ENCODE measurements around the gene SLC7A4.

- TF ChIP-seq CTCF (IDR thresholded peaks at IDR 0.05) = no peak
- TF ChIP-seq NFIC (IDR thresholded peaks at IDR 0.05; ENCODE audit: borderline replicate concordance) = no peak
- TF ChIP-seq USF2 (IDR thresholded peaks at IDR 0.05; ENCODE audit: borderline replicate concordance, low read depth, low read length) = no peak
- TF ChIP-seq TAF1 (IDR thresholded peaks at IDR 0.05; ENCODE audit: borderline replicate concordance, low read depth, low read length) = no peak
- TF ChIP-seq RAD21 (IDR thresholded peaks at IDR 0.05; ENCODE audit: low read length) = no peak
- no peak for TF ChIP-seq SMC3 (IDR thresholded peaks at IDR 0.05; ENCODE audit: low read depth, low read length)
- TF ChIP-seq PBX3 (IDR thresholded peaks at IDR 0.05) = no peak
- TF ChIP-seq EP300 (IDR thresholded peaks at IDR 0.05; ENCODE audit: borderline replicate concordance in 1 of 2, low read depth in 1 of 2, low read length in 1 of 2) = no peak
- no peak for TF ChIP-seq YY1 (IDR thresholded peaks at IDR 0.05; ENCODE audit: low read depth)
- no peak for TF ChIP-seq REST (IDR thresholded peaks at IDR 0.05; ENCODE audit: low read depth, low read length)
- TF ChIP-seq FOSL2 (IDR thresholded peaks at IDR 0.05; ENCODE audit: borderline replicate concordance, low read depth) = no peak
- TF ChIP-seq ZBTB33 (IDR thresholded peaks at IDR 0.05; ENCODE audit: borderline replicate concordance, low read depth) = no peak
- TF ChIP-seq POLR2AphosphoS5 (IDR thresholded peaks at IDR 0.05; ENCODE audit: low read depth, low read length) = no peak
- no peak for TF ChIP-seq MAX (IDR thresholded peaks at IDR 0.05; ENCODE audit: low read depth)
These were observed 23.5 kb upstream of the SLC7A4 start for GRCh38 chr22:21055880-21056319.

Measured in SK-N-SH (cell line).